HG03354 (cell line): Measurements from ENCODE around the gene FCHSD2.
"Not testable (repeated sequence)": the region's sequence is repeated elsewhere in the genome, so short reads cannot be mapped to it uniquely, and the experiment has no call there.

Source experiments
- ATAC-seq: cut with Tn5 transposase; IDR thresholded peaks from one replicate; pipeline ENCODE4 v1.9.1; 2021; ENCODE audit warnings: mild to moderate bottlenecking; ENCODE audit not compliant: unreplicated experiment, poor library complexity, severe bottlenecking

The FCHSD2 gene

DNA sequence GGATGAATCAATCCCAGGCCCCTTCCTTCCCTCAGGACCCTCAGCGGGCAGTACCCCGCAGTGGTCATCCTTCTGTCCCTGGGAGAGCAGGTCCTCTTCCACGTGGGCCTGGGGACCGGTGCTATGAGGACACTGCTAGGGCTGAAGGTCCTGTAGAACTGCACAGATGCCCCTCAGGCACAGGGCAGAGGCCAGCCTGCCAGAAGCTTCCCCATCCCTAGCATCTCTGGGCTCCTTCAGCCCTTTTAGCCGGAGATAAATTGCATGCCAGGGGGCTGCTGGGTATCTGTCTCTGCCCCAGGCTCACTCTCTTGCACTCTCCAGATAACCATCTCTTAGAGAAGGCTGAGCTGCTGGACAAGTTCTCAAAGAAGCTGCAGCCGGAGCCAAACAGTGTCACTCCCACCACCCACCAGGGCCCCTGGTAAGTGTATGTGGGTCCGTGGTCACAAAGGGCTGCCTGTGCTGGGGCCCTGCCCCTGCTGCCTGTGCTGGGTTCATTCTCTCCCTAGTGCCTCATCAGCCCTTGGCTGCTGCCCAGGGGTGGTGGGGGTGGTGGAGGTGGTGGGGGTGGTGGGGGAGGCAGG lies 325.6 kb downstream of the FCHSD2 start:
- no peak for ATAC-seq

DNA sequence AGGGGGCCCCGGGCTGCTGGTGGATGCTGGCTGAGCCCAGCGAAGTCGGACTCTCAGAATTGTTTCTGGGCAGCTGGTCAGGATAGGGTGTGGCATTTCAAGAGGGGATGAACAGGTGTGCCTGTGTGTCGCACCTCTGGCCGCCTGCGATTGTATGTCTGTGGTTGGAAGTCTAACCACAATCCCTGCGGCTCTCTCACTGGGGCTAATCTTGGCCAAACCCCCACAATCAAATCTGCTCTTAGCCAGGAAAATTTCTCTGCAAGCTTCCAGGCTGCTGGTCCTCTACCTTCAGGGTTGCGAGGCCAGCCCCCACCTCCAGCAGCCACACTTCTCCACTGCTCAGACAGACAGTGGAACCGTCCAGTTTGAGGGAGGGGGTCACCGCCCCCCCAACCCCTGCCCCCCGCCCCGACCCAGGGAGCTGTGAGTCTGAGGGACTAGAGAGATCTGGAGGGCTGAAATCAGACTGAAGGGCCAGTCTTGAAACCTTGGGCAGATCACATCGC lies 327.0 kb downstream of the FCHSD2 start:
- ATAC-seq, result peak; percentile 1

DNA sequence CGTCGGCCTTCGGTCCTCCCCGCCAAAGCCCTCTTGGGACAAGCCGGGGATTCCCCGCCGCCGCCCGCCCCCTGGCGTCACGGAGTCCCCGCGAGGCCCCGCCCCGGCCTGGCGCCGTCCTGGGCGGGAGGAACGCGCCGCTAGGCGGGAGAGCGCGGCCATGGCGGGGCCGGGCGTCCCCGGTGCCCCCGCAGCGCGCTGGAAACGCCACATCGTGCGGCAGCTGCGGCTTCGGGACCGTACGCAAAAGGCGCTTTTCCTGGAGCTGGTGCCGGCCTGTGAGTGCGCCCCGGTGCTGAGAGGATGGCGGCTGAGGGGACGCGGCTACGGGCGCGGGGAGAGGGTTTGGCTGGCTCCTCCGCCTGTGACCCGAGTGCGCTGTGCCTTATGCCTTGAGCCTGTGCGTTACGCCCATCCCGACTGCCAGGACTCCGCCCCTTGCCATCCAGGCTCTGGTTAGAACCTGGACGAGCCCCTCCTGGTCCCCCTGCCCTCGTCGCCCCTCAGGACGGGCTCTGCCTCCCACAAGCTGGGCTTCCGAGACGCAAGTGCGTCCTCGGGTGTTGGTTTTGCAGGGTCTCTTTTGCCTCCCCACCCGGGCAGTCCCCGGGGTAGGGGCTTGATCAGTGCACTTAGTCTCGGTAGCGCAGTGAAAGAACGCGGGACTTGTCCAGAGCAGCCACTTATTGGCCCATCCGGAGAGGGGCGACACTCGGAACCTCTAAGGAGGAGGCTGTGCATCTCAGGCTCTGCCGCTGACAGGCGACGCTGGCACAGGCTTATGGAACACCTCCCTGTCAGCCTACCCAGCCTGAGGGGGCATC lies 327.6 kb downstream of the FCHSD2 start, which contains the start of gene ATG16L2:
TSS of gene ATG16L2 (plus strand) at position 126 of the 824 bp plus-strand sequence. CDS start at position 161, 35 bp downstream.
- ATAC-seq, result peak; percentile 62

DNA sequence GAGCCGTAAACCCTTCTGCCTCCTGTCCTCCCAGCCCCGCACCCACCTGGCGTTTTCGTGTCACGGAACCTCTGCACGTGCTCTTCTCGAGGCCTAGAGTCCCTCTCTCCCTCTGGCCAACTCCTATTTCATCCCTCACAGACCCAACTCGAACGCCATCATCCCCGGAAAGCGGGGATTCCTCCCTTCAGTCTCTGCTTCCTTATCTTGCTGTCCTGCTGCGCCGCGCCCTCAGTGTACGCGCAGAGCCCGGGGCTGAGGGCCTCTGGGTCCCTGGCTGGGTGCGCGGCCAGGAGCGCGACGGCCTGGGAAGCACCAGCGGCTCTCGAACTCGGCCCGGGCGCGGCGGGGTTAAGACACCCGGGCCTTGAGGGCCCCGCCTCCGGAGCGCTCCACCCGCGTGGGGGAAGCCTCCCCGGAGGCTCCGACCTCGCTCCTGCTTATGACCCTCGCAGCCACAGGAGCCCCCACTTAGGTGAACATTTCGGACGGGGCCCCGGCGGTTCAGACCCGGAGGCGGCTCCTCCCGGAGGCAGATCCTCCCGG lies 328.3 kb downstream of the FCHSD2 start:
- peak; percentile 60 for ATAC-seq

DNA sequence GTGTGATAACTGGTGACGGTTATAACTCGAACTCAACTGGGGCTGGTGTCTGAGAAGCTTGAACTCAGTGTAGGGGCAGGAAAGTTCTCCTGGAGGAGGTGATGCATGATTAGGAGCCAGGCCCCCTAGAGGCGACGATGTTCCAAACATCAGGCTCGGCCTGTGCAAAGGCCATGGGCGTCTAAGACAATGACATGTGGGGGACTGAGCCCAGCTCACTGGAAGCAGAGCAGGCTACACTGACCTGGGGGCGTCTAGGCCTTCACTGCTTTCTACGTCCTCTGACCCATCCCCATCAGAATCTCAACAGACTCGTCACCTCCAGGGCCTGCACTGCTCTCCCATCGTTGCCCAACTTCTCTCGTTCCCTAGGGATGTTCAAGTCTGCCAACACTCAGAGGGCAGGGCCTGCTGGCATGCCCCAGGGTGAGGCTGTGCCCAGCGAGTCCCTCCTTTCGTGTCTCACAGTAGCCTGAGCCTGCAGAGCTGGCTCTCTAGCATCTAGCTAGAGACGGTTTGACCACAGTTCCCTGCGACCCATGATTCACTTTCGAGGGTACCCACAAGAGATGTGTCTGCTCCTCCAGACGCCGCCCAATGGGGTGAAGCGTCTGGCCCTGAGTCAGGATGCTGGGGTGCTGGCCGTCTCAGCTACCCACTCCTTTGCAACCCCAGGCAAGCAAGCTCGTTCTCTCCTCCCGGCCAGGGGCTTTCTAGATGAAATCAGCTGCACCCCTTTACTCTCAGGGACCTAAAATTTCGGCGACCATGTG lies 329.0 kb downstream of the FCHSD2 start:
- peak; percentile 39 for ATAC-seq

DNA sequence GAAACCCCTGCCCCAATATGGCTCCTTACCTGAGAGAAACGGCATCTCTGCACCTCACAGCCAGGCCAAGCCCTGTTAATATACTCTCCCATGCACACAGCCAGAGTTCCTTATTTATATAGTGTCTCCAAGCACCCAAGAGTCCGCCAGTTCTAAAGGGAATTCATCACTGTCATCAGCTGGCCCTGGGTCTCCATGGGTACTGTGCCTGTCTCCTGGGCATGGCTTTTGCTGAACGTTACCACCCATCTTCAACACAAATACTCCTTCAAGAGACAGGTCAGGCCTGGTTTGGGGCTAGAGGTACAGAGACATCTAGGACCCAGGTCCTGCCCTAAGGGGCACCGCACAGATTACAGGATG lies 329.5 kb downstream of the FCHSD2 start:
- no peak for ATAC-seq

DNA sequence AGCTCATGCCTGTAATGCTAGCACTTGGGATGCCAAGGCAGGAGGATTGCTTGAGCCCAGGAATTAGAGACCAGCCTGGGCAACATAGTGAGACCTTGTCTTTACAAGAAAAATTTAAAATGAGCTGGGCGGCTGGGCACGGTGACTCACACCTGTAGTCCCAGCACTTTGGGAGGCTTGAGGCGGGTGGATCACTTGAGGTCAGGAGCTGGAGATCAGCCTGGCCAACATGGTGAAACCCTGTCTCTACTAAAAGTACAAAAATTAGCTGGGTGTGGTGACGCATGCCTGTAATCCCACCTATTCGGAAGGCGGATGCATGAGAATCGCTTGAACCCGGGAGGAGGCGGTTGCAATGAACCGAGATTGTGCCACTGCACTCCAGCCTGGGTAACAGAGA lies 330.4 kb downstream of the FCHSD2 start:
- not testable (repeated sequence) for ATAC-seq

DNA sequence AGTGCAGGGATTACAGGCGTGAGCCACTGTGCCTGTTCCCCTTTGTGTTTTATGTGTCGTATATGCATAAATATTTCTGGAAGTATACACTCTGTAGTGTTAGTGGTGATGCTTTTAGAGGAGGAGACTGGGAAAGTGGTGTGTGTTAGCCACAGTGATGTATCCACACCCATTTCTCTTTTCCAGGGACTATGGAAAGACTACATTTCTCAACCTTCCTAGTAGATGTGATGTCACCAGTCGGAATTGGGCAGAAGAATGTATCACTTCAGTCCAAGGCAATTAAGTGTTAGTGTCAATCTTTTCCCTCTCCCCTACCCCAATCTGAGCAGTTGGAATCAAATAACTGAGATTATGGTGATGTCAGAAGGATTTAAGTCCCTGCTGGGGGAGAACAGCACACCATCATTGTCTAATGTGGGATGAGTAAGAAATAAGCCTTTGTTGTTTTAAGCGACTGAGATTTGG lies 333.8 kb downstream of the FCHSD2 start:
- ATAC-seq, result no peak

DNA sequence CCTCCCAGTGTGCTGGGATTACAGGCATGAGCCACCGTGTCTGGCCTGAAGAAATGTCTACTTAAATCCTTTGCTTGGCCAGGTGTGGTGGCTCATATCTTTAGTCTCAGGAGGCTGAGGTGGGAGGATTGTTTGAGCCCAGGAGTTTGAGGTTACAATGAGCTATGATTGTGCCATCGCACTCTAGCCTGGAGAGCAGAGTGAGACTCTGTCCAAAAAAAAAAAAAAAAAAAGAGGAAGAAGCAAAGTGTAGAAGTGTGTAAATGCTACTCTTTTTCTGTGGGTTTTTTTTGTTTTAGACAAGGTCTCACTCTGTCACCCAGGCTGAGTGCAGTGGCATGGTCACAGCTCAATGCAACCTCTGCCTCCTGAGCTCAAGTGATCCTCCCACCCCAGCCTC lies 334.3 kb downstream of the FCHSD2 start:
- no peak for ATAC-seq

DNA sequence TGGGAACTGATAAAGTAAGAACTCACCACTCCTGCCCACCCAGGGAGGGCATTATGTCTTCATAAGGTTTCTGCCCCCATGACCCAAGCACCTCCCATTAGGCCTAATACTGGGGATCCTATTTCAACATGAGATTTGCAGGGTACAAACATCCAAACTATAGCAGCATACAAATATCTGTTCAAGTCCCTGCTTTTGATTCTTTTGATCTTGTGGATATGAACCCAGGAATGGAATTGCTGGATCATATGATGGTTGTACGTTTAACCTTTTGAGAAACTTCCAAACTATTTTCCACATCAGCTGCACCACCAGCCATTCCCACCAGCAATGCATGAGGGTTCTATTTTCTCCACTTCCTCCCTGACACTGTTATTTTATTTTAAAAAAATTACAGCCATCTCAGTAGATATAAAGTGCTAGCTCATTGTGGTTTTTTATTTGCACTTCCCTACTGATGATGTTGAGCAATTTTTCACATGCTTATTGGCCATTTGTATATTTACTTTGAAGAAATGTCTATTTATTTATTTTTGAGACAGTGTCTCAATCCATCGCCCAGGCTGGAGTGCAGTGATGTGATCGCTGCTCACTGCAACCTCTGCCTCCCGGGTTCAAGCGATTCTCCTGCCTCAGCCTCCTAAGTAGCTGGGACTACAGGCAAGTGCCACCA lies 335.0 kb downstream of the FCHSD2 start:
- no peak for ATAC-seq

DNA sequence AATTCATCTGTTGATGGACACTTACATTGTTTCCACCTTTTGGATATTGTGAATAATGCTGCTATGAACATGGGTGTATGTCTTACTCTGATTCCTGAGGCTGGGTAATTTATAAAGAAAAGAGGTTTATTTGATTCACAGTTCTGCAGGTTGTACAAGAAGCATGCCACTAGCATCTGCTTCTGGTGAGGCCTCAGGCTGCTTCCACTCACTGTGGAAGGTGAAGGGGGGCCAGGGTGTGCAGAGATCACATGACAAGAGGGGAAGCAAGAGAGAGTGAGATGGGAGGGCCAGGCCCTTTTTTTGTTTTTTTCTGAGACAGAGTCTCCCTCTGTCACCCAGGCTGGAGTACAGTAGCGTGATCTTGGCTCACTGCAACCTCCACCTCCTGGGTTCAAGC lies 335.7 kb downstream of the FCHSD2 start:
- ATAC-seq, result not testable (repeated sequence)

DNA sequence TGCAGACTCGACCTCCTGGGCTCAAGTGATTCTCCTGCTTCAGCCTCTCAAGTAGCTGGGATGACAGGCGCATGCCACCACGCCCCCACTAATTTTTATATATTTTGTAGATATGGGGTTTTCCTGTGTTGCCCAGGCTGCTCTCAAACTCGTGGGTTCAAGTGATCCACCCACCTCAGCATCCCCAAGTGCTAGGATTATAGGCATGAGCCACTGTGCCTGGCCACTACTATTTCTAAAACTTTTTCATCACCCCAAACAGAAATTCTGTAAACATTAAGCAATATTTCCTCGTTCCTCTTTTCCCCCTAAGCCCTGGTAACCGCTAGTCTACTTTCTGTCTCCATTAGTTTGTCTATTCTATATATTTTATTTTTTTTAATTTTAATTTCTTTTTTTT lies 336.9 kb downstream of the FCHSD2 start:
- no peak for ATAC-seq

DNA sequence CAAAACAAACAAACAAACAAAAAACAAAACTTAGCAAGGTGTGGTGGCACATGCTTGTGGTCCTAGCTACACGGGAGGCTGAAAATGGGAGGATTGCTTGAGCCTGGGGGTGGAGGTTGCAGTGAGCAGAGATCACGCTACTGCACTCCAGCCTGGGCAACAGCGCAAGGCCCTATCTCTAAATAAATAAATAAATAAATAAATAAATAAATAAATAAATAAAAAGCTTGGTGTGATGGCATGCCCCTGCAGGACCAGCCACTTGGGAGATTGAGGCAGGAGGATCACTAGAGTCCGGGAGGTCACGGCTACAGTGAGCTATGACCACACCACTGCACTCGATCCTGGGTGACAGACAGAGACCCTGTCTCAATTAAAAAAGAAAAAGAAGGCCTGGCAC lies 339.3 kb downstream of the FCHSD2 start:
- no peak for ATAC-seq

DNA sequence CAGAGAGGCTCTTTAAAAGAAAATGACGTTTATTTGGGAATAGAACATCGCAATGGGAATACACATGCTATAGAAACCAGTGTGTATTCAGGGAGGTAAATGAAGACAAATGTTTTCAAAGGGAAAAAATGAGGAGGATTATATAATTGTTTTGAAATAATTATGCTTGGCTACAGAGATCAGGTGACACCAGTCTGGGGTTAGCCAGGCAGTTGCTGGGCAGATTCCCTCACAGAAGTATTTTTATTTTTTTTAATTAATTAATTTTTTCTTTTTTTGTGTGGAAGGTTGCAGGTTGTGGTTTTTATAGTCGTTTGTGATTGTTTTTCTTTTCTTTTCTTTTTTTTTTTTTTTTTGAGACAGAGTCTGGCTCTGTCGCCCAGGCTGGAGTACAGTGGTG lies 342.7 kb downstream of the FCHSD2 start:
- ATAC-seq, result no peak

DNA sequence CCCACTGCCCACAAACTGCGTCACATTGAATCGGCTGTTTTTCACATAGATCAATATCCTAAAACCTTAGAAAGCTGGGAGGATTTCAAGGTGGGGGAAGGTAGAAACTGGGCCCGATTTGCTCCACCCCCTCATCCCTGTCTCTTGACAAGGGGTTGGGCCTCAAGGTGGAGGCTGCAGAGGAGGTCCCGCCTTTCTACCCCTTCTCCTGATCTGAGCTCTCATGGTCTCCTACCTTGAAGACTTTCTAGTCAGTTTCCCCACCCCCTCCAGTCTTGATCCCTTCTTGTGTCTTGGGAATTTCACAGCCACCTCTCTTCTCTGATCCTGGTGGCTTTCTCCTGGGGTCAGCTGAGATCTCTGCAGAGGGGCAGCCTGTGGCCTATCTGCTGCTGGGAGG lies 343.8 kb downstream of the FCHSD2 start:
- no peak for ATAC-seq

DNA sequence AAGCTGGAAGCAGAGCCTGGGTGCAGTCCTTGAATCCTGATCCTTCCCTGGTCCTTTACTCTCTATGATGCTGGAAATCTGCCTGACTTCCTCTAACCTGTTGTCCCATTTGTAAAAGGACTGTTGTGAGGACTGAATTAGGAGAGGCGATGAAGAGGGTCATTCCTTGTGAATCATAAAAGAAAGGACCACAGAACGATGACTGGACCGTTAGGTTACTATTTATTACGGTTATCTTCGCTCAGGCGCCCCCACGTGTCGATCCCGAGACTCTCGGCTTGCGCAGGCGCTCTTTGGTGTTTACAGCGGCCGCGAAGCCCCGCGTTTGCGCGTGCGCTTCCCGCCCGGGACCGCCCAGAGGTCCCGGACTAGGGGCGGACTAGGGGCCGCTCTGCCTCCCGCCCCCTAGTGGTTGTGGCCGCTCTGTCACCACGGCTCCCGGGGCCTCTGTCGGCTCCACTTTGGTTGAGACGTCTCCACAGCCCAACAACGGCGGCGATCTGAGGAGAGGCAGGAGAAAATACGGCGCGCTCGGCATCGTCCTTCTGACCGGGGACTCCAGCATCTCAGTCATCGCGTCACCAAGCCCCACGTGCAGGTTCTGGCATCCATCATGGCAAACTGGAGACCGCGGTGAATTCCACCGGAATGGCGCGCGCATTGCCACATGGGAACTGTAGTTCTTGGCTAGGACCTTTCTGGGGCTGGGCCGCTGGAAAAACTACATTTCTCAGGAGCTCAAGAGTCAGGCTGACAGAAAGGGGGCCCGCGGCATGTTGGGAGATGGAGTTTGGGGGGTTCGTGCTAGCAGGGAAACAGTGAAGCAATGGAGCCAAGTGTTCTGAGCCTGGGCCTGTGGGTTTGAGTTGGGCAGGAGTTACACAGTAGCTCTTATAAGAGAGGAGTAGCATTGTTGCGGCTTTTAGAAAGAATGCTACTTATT lies 348.4 kb downstream of the FCHSD2 start, which contains the start of gene STARD10:
TSS of gene STARD10 (minus strand) at position 623 of the 943 bp plus-strand sequence. CDS start 12,866 bp downstream, outside the sequence.
- ATAC-seq, result peak; percentile 94

DNA sequence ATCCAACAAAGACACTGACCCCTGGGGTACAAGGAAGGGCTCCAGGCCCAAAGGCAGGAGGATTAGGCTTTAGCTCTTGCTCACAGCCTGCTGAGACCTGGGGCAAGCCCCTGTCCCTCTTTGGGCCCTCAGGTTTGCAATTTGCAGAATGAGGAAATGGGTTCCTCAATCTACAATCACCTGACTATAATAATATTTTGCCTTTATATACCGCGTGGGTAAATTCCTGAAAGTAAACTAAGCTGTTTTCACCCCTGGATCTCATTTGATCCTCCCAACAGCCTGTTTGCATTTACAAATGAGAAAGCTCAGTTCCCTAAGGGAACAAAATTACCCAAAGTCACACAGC lies 349.1 kb downstream of the FCHSD2 start:
- ATAC-seq, result no peak

DNA sequence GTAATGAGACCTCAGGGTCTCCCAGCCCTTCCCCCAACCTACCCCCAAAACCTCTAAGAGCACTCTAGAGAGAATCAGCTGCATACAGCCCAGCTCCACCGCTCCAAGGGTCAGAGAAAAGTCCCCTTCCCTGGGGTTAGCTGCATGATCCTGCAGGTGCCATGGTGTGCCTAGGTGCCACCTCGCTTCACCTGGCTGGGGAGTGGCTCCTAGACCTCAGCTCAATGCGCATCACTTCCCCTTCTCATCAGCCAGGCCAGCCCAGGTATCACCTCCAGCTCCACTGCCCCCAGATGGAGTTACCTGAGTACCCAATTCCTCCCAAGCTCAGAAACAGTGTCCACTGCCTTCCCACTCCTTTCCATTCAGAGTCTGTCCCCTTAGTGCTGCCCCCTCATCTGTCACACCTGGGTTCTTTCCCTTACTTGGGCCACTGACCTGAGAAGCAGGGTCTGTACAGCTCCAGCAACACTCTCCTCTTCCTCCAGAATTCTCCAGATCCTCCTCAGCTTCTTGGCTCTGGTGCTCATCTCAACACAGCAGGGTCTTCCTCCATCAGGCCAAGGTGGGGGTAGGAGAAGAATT lies 349.6 kb downstream of the FCHSD2 start:
- ATAC-seq, result no peak
